GM12891 (cell line): ENCODE data around the gene PDZD11.

Experiments
- PAX5 ChIP-seq: IDR thresholded peaks from 2 replicates; pipeline ENCODE4 v1.6.1; 2011; ENCODE audit warnings: low read length, moderate library complexity, mild to moderate bottlenecking; ENCODE audit not compliant: insufficient read depth, severe bottlenecking
- POLR2A ChIP-seq: IDR thresholded peaks from 2 replicates; pipeline ENCODE4 v1.6.1; 2011; ENCODE audit warnings: low read depth, low read length, control low read depth
- POLR2AphosphoS5 ChIP-seq: IDR thresholded peaks from 2 replicates; pipeline ENCODE4 v1.6.1; 2011; ENCODE audit warnings: low read depth, low read length, control low read depth
- POU2F2 ChIP-seq: IDR thresholded peaks from 2 replicates; pipeline ENCODE4 v1.6.1; 2011; ENCODE audit warnings: low read depth, mild to moderate bottlenecking, control low read depth, low read length, moderate library complexity
- SPI1 ChIP-seq: IDR thresholded peaks from 2 replicates; pipeline ENCODE4 v1.6.1; 2011; ENCODE audit warnings: low read depth, low read length, control low read depth
- TAF1 ChIP-seq: IDR thresholded peaks from 2 replicates; pipeline ENCODE4 v1.6.1; 2011; ENCODE audit warnings: low read depth, low read length, control low read depth

DNA sequence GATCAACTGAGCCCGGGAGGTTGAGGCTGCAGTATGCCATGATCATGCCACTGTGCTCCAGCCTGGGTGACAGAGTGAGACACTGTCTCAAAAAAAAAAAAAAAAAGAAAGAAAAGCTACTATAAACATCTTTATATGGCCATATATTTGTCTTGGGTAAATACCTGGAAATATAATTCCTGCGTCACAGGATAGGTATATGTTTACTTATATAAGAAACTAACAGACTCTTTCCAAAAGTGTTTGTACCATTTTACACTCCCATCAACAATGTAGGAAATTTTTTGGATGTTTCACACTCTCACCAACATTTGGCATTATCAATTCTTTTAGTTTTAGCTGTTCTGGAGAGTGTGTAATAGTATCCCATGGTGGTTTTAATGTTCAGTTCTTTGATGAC, 42.5 kb downstream of the PDZD11 start:
- TF ChIP-seq POLR2A (no peak), POLR2AphosphoS5 (no peak), PAX5 (no peak), SPI1 (no peak), TAF1 (no peak), POU2F2 (no peak)
